GM12891 (cell line): ENCODE data around the gene CADM2.

ENCODE experiments used
- POLR2A ChIP-seq: IDR thresholded peaks from 2 replicates; pipeline ENCODE4 v1.6.1; 2011; ENCODE audit warnings: low read depth, low read length, control low read depth
- POLR2AphosphoS5 ChIP-seq: IDR thresholded peaks from 2 replicates; pipeline ENCODE4 v1.6.1; 2011; ENCODE audit warnings: low read depth, low read length, control low read depth
- SPI1 ChIP-seq: IDR thresholded peaks from 2 replicates; pipeline ENCODE4 v1.6.1; 2011; ENCODE audit warnings: low read depth, low read length, control low read depth
- TAF1 ChIP-seq: IDR thresholded peaks from 2 replicates; pipeline ENCODE4 v1.6.1; 2011; ENCODE audit warnings: low read depth, low read length, control low read depth

- TF ChIP-seq POLR2AphosphoS5: no peak
- no peak for TF ChIP-seq POLR2A
- no peak for TF ChIP-seq SPI1
- TF ChIP-seq TAF1: no peak
Measured at GRCh38 chr3:85533586-85533985, 574.8 kb downstream of the CADM2 start.
